Endothelial cell (in vitro differentiated cells): ENCODE data around the gene HOXB2. TPM values are rescaled to one million over a fixed set of nuclear protein-coding genes. Genes with fewer than 3 reads are reported as not detected.

ENCODE experiments used
- DNase-seq: peaks from one replicate; pipeline ENCODE4 v3.0.0; 2021; ENCODE audit warnings: low spot score
- H3K27ac Mint-ChIP-seq: one replicate; pipeline ENCODE4 v1.8.0; 2021; ENCODE audit warnings: mixed read lengths, inconsistent platforms; ENCODE audit not compliant: unreplicated experiment
- H3K27me3 Mint-ChIP-seq: one replicate; pipeline ENCODE4 v1.8.0; 2021; ENCODE audit warnings: mild to moderate bottlenecking, moderate library complexity, mixed read lengths, inconsistent platforms; ENCODE audit not compliant: unreplicated experiment
- H3K36me3 Mint-ChIP-seq: one replicate; pipeline ENCODE4 v1.8.0; 2021; ENCODE audit warnings: mild to moderate bottlenecking, low read depth, mixed read lengths, inconsistent platforms; ENCODE audit not compliant: unreplicated experiment
- H3K4me1 Mint-ChIP-seq: one replicate; pipeline ENCODE4 v1.8.0; 2021; ENCODE audit warnings: mild to moderate bottlenecking, mixed read lengths, inconsistent platforms; ENCODE audit not compliant: unreplicated experiment
- H3K4me3 Mint-ChIP-seq: one replicate; pipeline ENCODE4 v1.8.0; 2021; ENCODE audit warnings: mild to moderate bottlenecking, mixed read lengths, inconsistent platforms; ENCODE audit not compliant: unreplicated experiment
- H3K9me3 Mint-ChIP-seq: one replicate; pipeline ENCODE4 v1.8.0; 2021; ENCODE audit warnings: mixed read lengths, inconsistent platforms; ENCODE audit not compliant: unreplicated experiment
- total RNA-seq: library from RNA; stranded (reverse); fragmentation: NEBNext Ultra II Directional; extraction: Animal tissue kit (Norgen Biotek cat#: 25700); gene quantifications from one replicate; pipeline ENCODE4 v1.2.1, GENCODE V29; 2021; ENCODE audit not compliant: unreplicated experiment
- TF ChIP-seq, protein P1 (sequence below): fragments of 200-600 bp; sonication (generic); IDR thresholded peaks from one replicate; pipeline ENCODE4 v1.5.0; 2021; ENCODE audit warnings: antibody characterized with exemption; ENCODE audit not compliant: unreplicated experiment

Gene HOXB2
- total RNA-seq, 1 donor from 2014 or later: 5.6 TPM

DNA sequence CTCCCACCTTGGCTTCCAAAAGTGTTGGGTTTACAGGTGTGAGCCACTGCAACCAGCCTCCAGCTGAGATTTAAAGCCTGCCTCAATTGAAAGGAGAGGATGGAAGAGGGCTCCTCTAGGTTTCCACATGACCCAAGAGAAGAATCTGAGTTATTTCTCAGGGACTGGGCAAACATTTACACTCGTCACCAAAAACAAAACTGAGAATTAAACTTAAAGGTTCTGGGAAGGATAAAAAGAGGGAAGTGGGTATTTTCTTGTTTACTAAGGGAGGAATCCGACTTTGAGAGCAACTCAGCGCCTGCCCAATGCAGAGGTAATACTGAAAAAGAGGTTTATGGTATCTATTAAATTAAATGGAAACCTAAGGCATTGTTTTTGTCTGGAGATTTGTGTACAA is 27.4 kb downstream of the HOXB2 start:
- peaks cover 4% of the 10 kb centered on the region for H3K27me3 Mint-ChIP-seq
- no peak overlapping the region for H3K4me3 Mint-ChIP-seq
- no peak overlapping the region for H3K27ac Mint-ChIP-seq
- DNase-seq: no peak
- peaks cover 9% of the 10 kb centered on the region for H3K4me1 Mint-ChIP-seq
- H3K9me3 Mint-ChIP-seq: no peaks in the 10 kb centered on the region
- TF ChIP-seq, protein P1, sequence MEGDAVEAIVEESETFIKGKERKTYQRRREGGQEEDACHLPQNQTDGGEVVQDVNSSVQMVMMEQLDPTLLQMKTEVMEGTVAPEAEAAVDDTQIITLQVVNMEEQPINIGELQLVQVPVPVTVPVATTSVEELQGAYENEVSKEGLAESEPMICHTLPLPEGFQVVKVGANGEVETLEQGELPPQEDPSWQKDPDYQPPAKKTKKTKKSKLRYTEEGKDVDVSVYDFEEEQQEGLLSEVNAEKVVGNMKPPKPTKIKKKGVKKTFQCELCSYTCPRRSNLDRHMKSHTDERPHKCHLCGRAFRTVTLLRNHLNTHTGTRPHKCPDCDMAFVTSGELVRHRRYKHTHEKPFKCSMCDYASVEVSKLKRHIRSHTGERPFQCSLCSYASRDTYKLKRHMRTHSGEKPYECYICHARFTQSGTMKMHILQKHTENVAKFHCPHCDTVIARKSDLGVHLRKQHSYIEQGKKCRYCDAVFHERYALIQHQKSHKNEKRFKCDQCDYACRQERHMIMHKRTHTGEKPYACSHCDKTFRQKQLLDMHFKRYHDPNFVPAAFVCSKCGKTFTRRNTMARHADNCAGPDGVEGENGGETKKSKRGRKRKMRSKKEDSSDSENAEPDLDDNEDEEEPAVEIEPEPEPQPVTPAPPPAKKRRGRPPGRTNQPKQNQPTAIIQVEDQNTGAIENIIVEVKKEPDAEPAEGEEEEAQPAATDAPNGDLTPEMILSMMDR: no peak
- H3K36me3 Mint-ChIP-seq: no peaks in the 10 kb centered on the region

DNA sequence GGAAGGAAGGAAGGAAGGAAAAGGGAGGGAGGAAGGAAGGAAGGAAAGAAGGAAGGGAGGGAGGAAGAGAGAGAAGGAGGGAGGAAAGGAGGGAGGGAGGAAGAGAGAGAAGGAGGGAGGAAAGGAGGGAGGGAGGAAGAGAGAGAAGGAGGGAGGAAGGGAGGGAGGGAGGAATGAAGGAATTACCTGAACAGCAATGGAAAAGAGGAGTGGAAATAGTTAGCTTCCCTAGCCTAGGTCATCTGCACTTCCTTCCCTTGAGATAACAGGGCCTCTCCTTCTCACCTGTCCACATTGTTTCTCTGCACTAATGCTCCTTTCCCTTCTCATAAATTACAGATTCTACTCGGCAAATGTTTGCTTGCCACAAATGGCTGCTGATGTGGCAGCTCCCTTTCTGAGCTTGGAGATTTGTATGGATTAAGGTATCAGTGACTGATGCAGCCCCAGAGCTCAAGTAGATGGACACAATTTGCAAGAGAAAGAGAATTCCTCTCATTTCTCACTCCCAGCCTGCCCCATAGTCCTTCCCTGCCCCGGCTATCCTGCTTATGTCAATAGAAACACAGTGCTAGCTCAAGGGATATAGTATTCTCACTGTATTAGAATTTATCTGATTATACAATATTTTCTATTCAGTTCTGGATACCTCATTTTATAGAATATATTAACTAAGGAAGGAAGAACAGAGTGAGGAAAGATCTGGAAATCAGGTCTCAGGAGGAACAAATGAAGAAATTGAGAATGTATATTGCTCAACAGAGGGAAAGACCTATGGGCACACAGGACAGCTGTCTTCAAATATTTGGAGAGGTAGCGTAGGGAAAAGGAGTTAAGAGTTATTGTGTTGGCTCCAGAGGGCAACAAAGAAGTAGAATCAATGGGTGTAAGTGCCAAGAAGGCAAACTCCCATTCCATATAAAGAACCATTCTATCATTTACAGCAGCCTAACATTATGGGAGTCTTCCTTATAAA is 28.7 kb downstream of the HOXB2 start:
- Mint-ChIP-seq H3K36me3 (no peaks in the 10 kb centered on the region), H3K4me1 (peaks cover 5% of the 10 kb centered on the region), H3K27me3 (peaks cover 2% of the 10 kb centered on the region), H3K4me3 (no peak overlapping the region), H3K9me3 (no peaks in the 10 kb centered on the region), H3K27ac (no peak overlapping the region)
- no peak for DNase-seq
- TF ChIP-seq, protein P1: no peak

DNA sequence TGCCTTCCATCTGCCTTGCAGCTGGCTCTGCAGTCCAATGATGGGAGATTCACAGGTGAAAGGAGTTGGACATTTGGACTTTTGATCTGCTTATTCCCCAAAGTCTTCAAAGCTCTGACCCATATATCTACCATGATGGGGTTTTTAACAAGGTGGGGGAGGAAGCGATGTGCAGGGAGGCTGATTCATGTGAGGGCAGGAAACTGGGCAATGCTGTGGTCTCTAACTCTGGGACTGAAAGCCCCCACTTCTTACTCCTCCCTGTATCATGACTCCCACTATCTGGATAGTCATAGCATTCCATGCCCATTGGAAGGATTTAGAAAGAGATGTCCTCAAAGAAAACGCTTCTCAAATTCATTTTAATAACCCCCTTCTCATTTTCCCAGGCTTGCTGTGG is 30.4 kb downstream of the HOXB2 start:
- Mint-ChIP-seq H3K36me3 (no peaks in the 10 kb centered on the region), H3K4me3 (no peak overlapping the region), H3K27ac (no peak overlapping the region), H3K27me3 (peaks cover 2% of the 10 kb centered on the region), H3K4me1 (no peaks in the 10 kb centered on the region), H3K9me3 (no peaks in the 10 kb centered on the region)
- TF ChIP-seq, protein P1: no peak
- no peak for DNase-seq

DNA sequence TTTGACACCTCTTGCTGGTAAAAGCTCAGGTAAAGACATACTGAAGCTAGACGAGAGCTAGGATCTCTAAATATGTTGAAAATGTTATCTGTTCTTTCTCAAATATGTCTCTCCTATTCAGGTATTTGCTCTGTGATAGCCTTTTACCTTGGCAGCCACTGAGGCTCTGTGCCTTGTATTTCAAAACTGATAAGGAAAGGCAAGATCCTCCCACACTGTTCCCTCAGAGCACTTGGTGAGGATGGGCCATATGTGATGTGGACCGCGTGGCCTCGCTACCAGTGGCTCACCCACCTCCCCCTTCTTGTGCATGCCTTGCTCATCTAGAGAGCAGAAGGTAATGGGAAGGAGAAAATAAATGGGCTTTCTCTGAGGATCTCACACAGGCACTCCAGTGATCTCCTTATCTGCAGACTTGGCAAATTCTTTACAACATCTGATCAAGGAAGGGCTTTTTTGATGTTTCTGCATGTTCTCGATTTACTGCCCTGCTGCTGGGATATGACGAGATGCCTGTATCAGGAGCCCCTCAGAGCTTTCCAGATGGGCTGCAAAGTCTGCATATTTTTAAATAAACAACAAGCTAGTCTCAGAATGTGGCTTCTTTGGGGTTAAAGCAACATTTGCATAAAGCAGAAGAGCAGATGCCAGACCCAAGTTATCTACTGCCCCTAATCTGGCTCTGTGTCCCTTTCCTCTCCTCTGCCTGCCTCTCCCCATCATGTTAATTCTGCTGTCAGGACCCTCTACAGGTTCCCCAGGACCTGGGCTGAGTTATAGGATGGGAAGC is 31.0 kb downstream of the HOXB2 start:
- no peak overlapping the region for H3K4me3 Mint-ChIP-seq
- TF ChIP-seq, protein P1: no peak
- no peaks in the 10 kb centered on the region for H3K36me3 Mint-ChIP-seq
- H3K4me1 Mint-ChIP-seq: no peaks in the 10 kb centered on the region
- no peaks in the 10 kb centered on the region for H3K27me3 Mint-ChIP-seq
- no peak for DNase-seq
- H3K27ac Mint-ChIP-seq: no peak overlapping the region
- H3K9me3 Mint-ChIP-seq: no peaks in the 10 kb centered on the region
